Uterus (tissue), 4 donors: Measurements from ENCODE around the gene BRD7. TPM values are rescaled to one million over a fixed set of nuclear protein-coding genes. Genes with fewer than 3 reads are reported as not detected.

ENCODE experiments used
- DNase-seq, 2 donors: peaks; one replicate each; pipeline ENCODE4 v3.0.0-alpha.2; 2019 to 2020
- H3K27ac ChIP-seq, 2 donors: fragments of 200-600 bp; sonication (generic); 1 replicate in 1 of 2; 2 replicates in 1 of 2; pipeline ENCODE4 v1.5.1; 2016 to 2018
- H3K27me3 ChIP-seq, 2 donors: fragments of 200-600 bp; sonication (generic); one replicate each; pipeline ENCODE4 v1.5.1; 2018 to 2019; ENCODE audit warnings: control low read depth in 1 of 2
- H3K36me3 ChIP-seq, 2 donors: fragments of 200-600 bp; sonication (generic); one replicate each; pipeline ENCODE4 v1.5.1; 2019; ENCODE audit warnings: control low read depth in 1 of 2
- H3K4me1 ChIP-seq, 2 donors: fragments of 200-600 bp; sonication (generic); one replicate each; pipeline ENCODE4 v1.5.1; 2018 to 2019; ENCODE audit warnings: control low read depth in 1 of 2
- H3K4me3 ChIP-seq, 2 donors: fragments of 200-600 bp; sonication (generic); 1 replicate in 1 of 2; 2 replicates in 1 of 2; pipeline ENCODE4 v1.5.1; 2018 to 2019; ENCODE audit warnings: mild to moderate bottlenecking in 1 of 2
- H3K9me3 ChIP-seq, 2 donors: fragments of 200-600 bp; sonication (generic); one replicate each; pipeline ENCODE4 v1.5.1; 2019; ENCODE audit warnings: control low read depth in 1 of 2
- CTCF ChIP-seq, 4 experiments: fragments of 200-600 bp in 2 of 4; fragments of 450-650 bp in 2 of 4; sonication (generic) in 2 of 4; IDR thresholded peaks; one replicate each; pipeline ENCODE4 v1.5.1; 2016 to 2019; ENCODE audit warnings: antibody characterized with exemption in 4 of 4, mild to moderate bottlenecking in 2 of 4, moderate library complexity in 1 of 4
- POLR2A ChIP-seq, 2 donors: fragments of 450-650 bp; IDR thresholded peaks; one replicate each; pipeline ENCODE4 v1.6.1; 2016; ENCODE audit warnings: antibody characterized with exemption in 2 of 2, mild to moderate bottlenecking in 1 of 2, moderate library complexity in 1 of 2
- intact Hi-C: fragments of 100-400 bp; cut with DNase I; formaldehyde crosslinking; loops from one replicate; pipeline ENCODE4 v1.15.1; 2023; ENCODE audit warnings: low total_unique reads
- total RNA-seq, 4 donors: library from RNA; depleted of rRNA in 3 of 4; stranded (reverse); fragments of >200 nt in 3 of 4; gene quantifications; one replicate each; pipeline versions ENCODE4 v1.1.0 to v1.2.4, GENCODE V29; 2014 to 2023
- donor health status: DM: yes; HTN: yes; CAD: no.

Gene BRD7
- total RNA-seq, 4 donors from 2014 or later, result 26.9 to 74.8 (median 40.3) TPM

GRCh38 chr16:50275428-50276325, 93.1 kb downstream of the BRD7 start:
- intact Hi-C loops, result no loop called here
- no peak for TF ChIP-seq POLR2A (IDR thresholded peaks at IDR 0.05)
- no peak for TF ChIP-seq CTCF (IDR thresholded peaks at IDR 0.05)
- Histone ChIP-seq H3K9me3 (no peaks in the 10 kb centered on the region), H3K4me3 (no peak overlapping the region), H3K27ac (no peak overlapping the region), H3K4me1 (no peaks in the 10 kb centered on the region), H3K27me3 (no peaks in the 10 kb centered on the region), H3K36me3 (no peaks in the 10 kb centered on the region)
- no peak for DNase-seq

GRCh38 chr16:50275098-50275415, 93.7 kb downstream of the BRD7 start:
- no peak for DNase-seq
- no peak overlapping the region for H3K27ac ChIP-seq
- H3K27me3 ChIP-seq, result no peaks in the 10 kb centered on the region
- no peaks in the 10 kb centered on the region for H3K4me1 ChIP-seq
- intact Hi-C loops, result no loop called here
- H3K36me3 ChIP-seq, result no peaks in the 10 kb centered on the region
- no peak overlapping the region for H3K4me3 ChIP-seq
- TF ChIP-seq CTCF (IDR thresholded peaks at IDR 0.05) (no peak), POLR2A (IDR thresholded peaks at IDR 0.05) (no peak)
- H3K9me3 ChIP-seq, result no peaks in the 10 kb centered on the region

- no peaks in the 10 kb centered on the region for H3K9me3 ChIP-seq
- no peaks in the 10 kb centered on the region for H3K4me1 ChIP-seq
- H3K36me3 ChIP-seq, result no peaks in the 10 kb centered on the region
- intact Hi-C loops, result no loop called here
- H3K27ac ChIP-seq, result no peak overlapping the region
- H3K27me3 ChIP-seq, result no peaks in the 10 kb centered on the region
- no peak for TF ChIP-seq POLR2A (IDR thresholded peaks at IDR 0.05)
- TF ChIP-seq CTCF (IDR thresholded peaks at IDR 0.05), result no peak
- DNase-seq, result no peak
- H3K4me3 ChIP-seq, result no peak overlapping the region
These were observed 94.3 kb downstream of the BRD7 start for GRCh38 chr16:50274326-50275097.

GRCh38 chr16:50273888-50274325, 94.9 kb downstream of the BRD7 start:
- Histone ChIP-seq H3K27me3 (no peaks in the 10 kb centered on the region), H3K27ac (no peak overlapping the region), H3K9me3 (no peaks in the 10 kb centered on the region), H3K36me3 (no peaks in the 10 kb centered on the region), H3K4me3 (no peak overlapping the region), H3K4me1 (no peaks in the 10 kb centered on the region)
- intact Hi-C loops, result no loop called here
- TF ChIP-seq POLR2A (IDR thresholded peaks at IDR 0.05) (no peak), CTCF (IDR thresholded peaks at IDR 0.05) (no peak)
- no peak for DNase-seq

- TF ChIP-seq CTCF (IDR thresholded peaks at IDR 0.05), result no peak
- no peak for TF ChIP-seq POLR2A (IDR thresholded peaks at IDR 0.05)
- Histone ChIP-seq H3K36me3 (no peaks in the 10 kb centered on the region), H3K27ac (no peak overlapping the region), H3K4me1 (no peaks in the 10 kb centered on the region), H3K4me3 (no peak overlapping the region), H3K9me3 (no peaks in the 10 kb centered on the region), H3K27me3 (no peaks in the 10 kb centered on the region)
- no peak for DNase-seq
- intact Hi-C loops, result no loop called here
These were observed 95.5 kb downstream of the BRD7 start for GRCh38 chr16:50273382-50273690.
